ENCODE results near the gene EPB41L2. TPM values are rescaled to one million over a fixed set of nuclear protein-coding genes. Genes with fewer than 3 reads are reported as not detected.

EPB41L2 gene
- total RNA-seq, 2 donors from 2014 or later: 99.6 to 110 TPM

GRCh38 chr6:130913120-130913519 is 149.9 kb downstream of the EPB41L2 start:
- ATAC-seq (ENCODE audit: insufficient number of reproducible peaks, low FRiP score, low read depth) (no peak), DNase-seq (ENCODE audit: low spot score) (no peak)
- Histone ChIP-seq H3K27ac (no peak overlapping the region), H3K36me3 (no peaks in the 10 kb centered on the region), H3K9me3 (peaks cover 3% of the 10 kb centered on the region), H3K27me3 (replicated peaks; ENCODE audit: insufficient read depth) (no peaks in the 10 kb centered on the region), H3K4me1 (ENCODE audit: control insufficient read depth in 1 of 2, low read depth in 2 of 2) (peaks cover 0 to 10% of the 10 kb centered on the region in 2 donors), H3K4me3 (no peak overlapping the region)
- no peak for TF ChIP-seq CTCF (IDR thresholded peaks at IDR 0.05)

GRCh38 chr6:130912434-130912833 is 150.6 kb downstream of the EPB41L2 start:
- ATAC-seq (ENCODE audit: insufficient number of reproducible peaks, low FRiP score, low read depth): no peak
- H3K9me3 ChIP-seq: peaks cover 3% of the 10 kb centered on the region
- H3K4me3 ChIP-seq: no peak overlapping the region
- no peak for TF ChIP-seq CTCF (IDR thresholded peaks at IDR 0.05)
- H3K27me3 ChIP-seq (replicated peaks; ENCODE audit: insufficient read depth): no peaks in the 10 kb centered on the region
- H3K27ac ChIP-seq: no peak overlapping the region
- H3K4me1 ChIP-seq (ENCODE audit: control insufficient read depth in 1 of 2, low read depth in 2 of 2): peaks cover 7 to 15% of the 10 kb centered on the region in 2 donors
- no peak for DNase-seq (ENCODE audit: low spot score)
- H3K36me3 ChIP-seq: no peaks in the 10 kb centered on the region

- Histone ChIP-seq H3K27ac (no peak overlapping the region), H3K36me3 (no peaks in the 10 kb centered on the region), H3K4me1 (ENCODE audit: control insufficient read depth in 1 of 2, low read depth in 2 of 2) (peaks cover 15 to 21% of the 10 kb centered on the region in 2 donors), H3K4me3 (no peak overlapping the region), H3K9me3 (peaks cover 3% of the 10 kb centered on the region), H3K27me3 (replicated peaks; ENCODE audit: insufficient read depth) (no peaks in the 10 kb centered on the region)
- no peak for DNase-seq (ENCODE audit: low spot score)
- no peak for TF ChIP-seq CTCF (IDR thresholded peaks at IDR 0.05)
- no peak for ATAC-seq (ENCODE audit: insufficient number of reproducible peaks, low FRiP score, low read depth)
These were observed 154.1 kb downstream of the EPB41L2 start for GRCh38 chr6:130908958-130909357.

- Histone ChIP-seq H3K27ac (peak overlapping the region in 1 of 2 donors; percentile 1), H3K27me3 (replicated peaks; ENCODE audit: insufficient read depth) (no peaks in the 10 kb centered on the region), H3K4me3 (no peak overlapping the region), H3K4me1 (ENCODE audit: control insufficient read depth in 1 of 2, low read depth in 2 of 2) (peaks cover 15 to 21% of the 10 kb centered on the region in 2 donors), H3K36me3 (no peaks in the 10 kb centered on the region), H3K9me3 (peaks cover 3% of the 10 kb centered on the region)
- no peak for DNase-seq (ENCODE audit: low spot score)
- no peak for TF ChIP-seq CTCF (IDR thresholded peaks at IDR 0.05)
- no peak for ATAC-seq (ENCODE audit: insufficient number of reproducible peaks, low FRiP score, low read depth)
These were observed 154.9 kb downstream of the EPB41L2 start for GRCh38 chr6:130908188-130908587.

- DNase-seq (ENCODE audit: low spot score): no peak
- Histone ChIP-seq H3K27me3 (replicated peaks; ENCODE audit: insufficient read depth) (no peaks in the 10 kb centered on the region), H3K36me3 (no peaks in the 10 kb centered on the region), H3K4me3 (no peak overlapping the region), H3K9me3 (peaks cover 3% of the 10 kb centered on the region), H3K27ac (peak overlapping the region in 1 of 2 donors; percentile 1), H3K4me1 (ENCODE audit: control insufficient read depth in 1 of 2, low read depth in 2 of 2) (peaks cover 15 to 21% of the 10 kb centered on the region in 2 donors)
- no peak for TF ChIP-seq CTCF (IDR thresholded peaks at IDR 0.05)
- ATAC-seq (ENCODE audit: insufficient number of reproducible peaks, low FRiP score, low read depth): no peak
These were observed 155.4 kb downstream of the EPB41L2 start for GRCh38 chr6:130907687-130908086.
